ENCODE measurements around the gene ZNF536. TPM values are rescaled to one million over a fixed set of nuclear protein-coding genes. Genes with fewer than 3 reads are reported as not detected.

The ZNF536 gene
- total RNA-seq, 1 experiment from 2014 or later = 2.9 TPM

DNA sequence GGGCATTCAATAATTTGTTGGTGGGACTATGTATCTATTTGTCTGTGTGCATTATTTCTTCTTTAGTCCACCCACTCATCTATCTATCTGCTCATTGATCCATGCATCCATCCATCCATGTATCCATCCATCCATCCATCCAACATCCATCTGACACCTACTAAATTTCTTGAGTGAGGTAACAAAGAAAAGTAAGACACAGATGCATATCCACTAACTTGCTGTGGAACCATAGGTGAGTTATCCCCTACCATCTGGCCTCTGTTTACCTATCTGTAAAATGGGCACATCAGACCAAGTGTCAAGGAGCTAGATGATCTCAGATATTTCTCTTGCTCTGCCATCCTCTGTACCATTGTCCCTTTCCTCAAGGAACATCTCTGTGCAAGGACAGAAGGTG, 54.7 kb downstream of the ZNF536 start:
- TF ChIP-seq EZH2 (IDR thresholded peaks at IDR 0.05; ENCODE audit: borderline replicate concordance, low read depth, low read length, poor library complexity, severe bottlenecking) = no peak
- TF ChIP-seq, protein P1, sequence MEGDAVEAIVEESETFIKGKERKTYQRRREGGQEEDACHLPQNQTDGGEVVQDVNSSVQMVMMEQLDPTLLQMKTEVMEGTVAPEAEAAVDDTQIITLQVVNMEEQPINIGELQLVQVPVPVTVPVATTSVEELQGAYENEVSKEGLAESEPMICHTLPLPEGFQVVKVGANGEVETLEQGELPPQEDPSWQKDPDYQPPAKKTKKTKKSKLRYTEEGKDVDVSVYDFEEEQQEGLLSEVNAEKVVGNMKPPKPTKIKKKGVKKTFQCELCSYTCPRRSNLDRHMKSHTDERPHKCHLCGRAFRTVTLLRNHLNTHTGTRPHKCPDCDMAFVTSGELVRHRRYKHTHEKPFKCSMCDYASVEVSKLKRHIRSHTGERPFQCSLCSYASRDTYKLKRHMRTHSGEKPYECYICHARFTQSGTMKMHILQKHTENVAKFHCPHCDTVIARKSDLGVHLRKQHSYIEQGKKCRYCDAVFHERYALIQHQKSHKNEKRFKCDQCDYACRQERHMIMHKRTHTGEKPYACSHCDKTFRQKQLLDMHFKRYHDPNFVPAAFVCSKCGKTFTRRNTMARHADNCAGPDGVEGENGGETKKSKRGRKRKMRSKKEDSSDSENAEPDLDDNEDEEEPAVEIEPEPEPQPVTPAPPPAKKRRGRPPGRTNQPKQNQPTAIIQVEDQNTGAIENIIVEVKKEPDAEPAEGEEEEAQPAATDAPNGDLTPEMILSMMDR (conservative IDR thresholded peaks at IDR 0.05; ENCODE audit: low read depth, low read length) = no peak
- DNase-seq (ENCODE audit: low spot score) = no peak
- BruUV-seq (replicated peaks) = no TSS peak
- POLR2A ChIA-PET (ENCODE audit: low non-redundant PET) = no interaction called here
- no peak overlapping the region for H3K27ac ChIP-seq (ENCODE audit: low read depth, low read length, poor library complexity, severe bottlenecking)
- H3K4me1 ChIP-seq (ENCODE audit: insufficient read depth, low read length, poor library complexity, severe bottlenecking) = peaks cover 3% of the 10 kb centered on the region
- CTCF ChIA-PET = no interaction called here
- no peaks in the 10 kb centered on the region for H3K27me3 ChIP-seq (replicated peaks; ENCODE audit: insufficient read depth, low read depth, low read length, poor library complexity)
- no peaks in the 10 kb centered on the region for H3K9me3 ChIP-seq (ENCODE audit: low read depth, low read length, poor library complexity, severe bottlenecking)
- intact Hi-C loops (cut with micrococcal nuclease; ENCODE audit: unreplicated experiment) = no loop called here
- H3K4me3 ChIP-seq (ENCODE audit: low read depth, low read length, poor library complexity, severe bottlenecking) = no peak overlapping the region
- H3K36me3 ChIP-seq (ENCODE audit: insufficient read depth, low read length, poor library complexity, severe bottlenecking) = no peaks in the 10 kb centered on the region

DNA sequence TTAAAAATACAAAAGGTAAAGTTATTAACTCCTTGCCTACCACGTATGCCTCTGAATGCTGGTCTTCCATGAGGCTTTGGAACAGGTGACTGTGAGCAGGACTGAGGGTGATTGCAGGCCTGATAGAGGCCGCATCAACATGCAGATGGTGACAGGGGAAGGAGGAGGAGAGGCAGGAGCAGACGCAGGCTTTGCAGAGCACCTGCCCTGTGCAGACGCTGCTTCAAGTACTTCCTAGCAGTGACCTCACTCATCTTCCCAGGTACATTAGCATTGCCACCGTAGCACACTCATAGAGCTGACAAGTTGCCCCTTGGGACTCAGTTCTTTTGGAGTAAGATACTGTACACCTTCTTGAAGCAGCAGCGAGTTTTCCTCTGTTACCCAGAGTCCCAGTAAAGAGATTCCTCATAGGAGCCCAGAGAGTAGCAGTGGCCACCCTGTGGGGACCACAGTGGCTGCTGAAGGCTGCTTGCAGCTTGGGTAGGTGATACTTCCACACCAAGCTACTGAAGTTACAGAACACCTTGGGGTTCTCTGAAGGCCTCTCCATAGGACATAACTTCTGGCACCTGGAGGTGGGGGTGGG, 56.0 kb downstream of the ZNF536 start:
- H3K27ac ChIP-seq (ENCODE audit: low read depth, low read length, poor library complexity, severe bottlenecking) = no peak overlapping the region
- POLR2A ChIA-PET (ENCODE audit: low non-redundant PET) = no interaction called here
- CTCF ChIA-PET = interaction anchor here (0.7 kb wide), 1 partner anchor 346 kb away, joined by 7 read pairs; no protein-coding TSS in a partner anchor
- H3K9me3 ChIP-seq (ENCODE audit: low read depth, low read length, poor library complexity, severe bottlenecking) = no peaks in the 10 kb centered on the region
- DNase-seq (ENCODE audit: low spot score) = no peak
- no TSS peak for BruUV-seq (replicated peaks)
- intact Hi-C loops (cut with micrococcal nuclease; ENCODE audit: unreplicated experiment) = no loop called here
- H3K4me1 ChIP-seq (ENCODE audit: insufficient read depth, low read length, poor library complexity, severe bottlenecking) = peaks cover 3% of the 10 kb centered on the region
- no peaks in the 10 kb centered on the region for H3K36me3 ChIP-seq (ENCODE audit: insufficient read depth, low read length, poor library complexity, severe bottlenecking)
- no peak overlapping the region for H3K4me3 ChIP-seq (ENCODE audit: low read depth, low read length, poor library complexity, severe bottlenecking)
- H3K27me3 ChIP-seq (replicated peaks; ENCODE audit: insufficient read depth, low read depth, low read length, poor library complexity) = no peaks in the 10 kb centered on the region
- TF ChIP-seq EZH2 (IDR thresholded peaks at IDR 0.05; ENCODE audit: borderline replicate concordance, low read depth, low read length, poor library complexity, severe bottlenecking) = no peak
- TF ChIP-seq, protein P1 (conservative IDR thresholded peaks at IDR 0.05; ENCODE audit: low read depth, low read length) = no peak

DNA sequence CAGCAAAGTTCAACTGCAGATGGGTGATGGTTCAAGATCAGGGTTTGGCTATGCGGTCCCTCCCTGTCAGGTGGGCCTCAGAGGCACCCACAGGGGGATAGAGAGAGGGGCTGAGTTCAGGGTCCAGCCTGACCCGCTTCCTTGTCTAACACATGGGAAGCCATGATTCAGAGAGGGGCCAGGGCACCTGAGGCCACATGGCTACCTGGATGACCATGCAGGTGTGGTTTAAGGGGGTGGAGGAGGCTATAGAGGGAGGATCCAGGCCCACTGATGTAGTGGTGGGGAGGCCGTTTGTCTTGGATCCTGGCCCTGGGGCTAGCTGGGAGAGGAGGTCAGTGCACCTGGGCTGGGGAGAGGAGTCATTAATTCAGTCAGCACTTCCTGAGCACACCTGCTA, 56.7 kb downstream of the ZNF536 start:
- CTCF ChIA-PET = no interaction called here
- BruUV-seq (replicated peaks) = no TSS peak

More for the DNA sequence above, 56.7 kb downstream of the ZNF536 start:
- no peak overlapping the region for H3K27ac ChIP-seq (ENCODE audit: low read depth, low read length, poor library complexity, severe bottlenecking)
- POLR2A ChIA-PET (ENCODE audit: low non-redundant PET) = no interaction called here
- no peaks in the 10 kb centered on the region for H3K9me3 ChIP-seq (ENCODE audit: low read depth, low read length, poor library complexity, severe bottlenecking)
- H3K4me3 ChIP-seq (ENCODE audit: low read depth, low read length, poor library complexity, severe bottlenecking) = no peak overlapping the region
- no peaks in the 10 kb centered on the region for H3K36me3 ChIP-seq (ENCODE audit: insufficient read depth, low read length, poor library complexity, severe bottlenecking)
- TF ChIP-seq, protein P1 (conservative IDR thresholded peaks at IDR 0.05; ENCODE audit: low read depth, low read length) = no peak
- no peak for TF ChIP-seq EZH2 (IDR thresholded peaks at IDR 0.05; ENCODE audit: borderline replicate concordance, low read depth, low read length, poor library complexity, severe bottlenecking)
- H3K27me3 ChIP-seq (replicated peaks; ENCODE audit: insufficient read depth, low read depth, low read length, poor library complexity) = no peaks in the 10 kb centered on the region
- H3K4me1 ChIP-seq (ENCODE audit: insufficient read depth, low read length, poor library complexity, severe bottlenecking) = peaks cover 3% of the 10 kb centered on the region
- DNase-seq (ENCODE audit: low spot score) = no peak
- intact Hi-C loops (cut with micrococcal nuclease; ENCODE audit: unreplicated experiment) = no loop called here
